ENCODE data around the gene ARHGEF7.
"Not testable (repeated sequence)": the region's sequence is repeated elsewhere in the genome, so short reads cannot be mapped to it uniquely, and the experiment has no call there.

Gene ARHGEF7

GRCh38 chr13:111171629-111172028 is 56.5 kb downstream of the ARHGEF7 start:
- DNase-seq (ENCODE audit: low spot score): no peak

GRCh38 chr13:111174377-111175114 is 59.4 kb downstream of the ARHGEF7 start:
- no peak for DNase-seq (ENCODE audit: low spot score)

GRCh38 chr13:111175372-111175771 is 60.3 kb downstream of the ARHGEF7 start:
- DNase-seq (ENCODE audit: low spot score): no peak

- DNase-seq (ENCODE audit: low spot score): no peak
Observed at GRCh38 chr13:111175935-111176334, 60.8 kb downstream of the ARHGEF7 start.

- no peak for DNase-seq (ENCODE audit: low spot score)
Observed at GRCh38 chr13:111176421-111176820, 61.3 kb downstream of the ARHGEF7 start.

- DNase-seq (ENCODE audit: low spot score): no peak
Observed at GRCh38 chr13:111177081-111177711, 62.1 kb downstream of the ARHGEF7 start.

- peak; percentile 68 for DNase-seq (ENCODE audit: low spot score)
Observed at GRCh38 chr13:111177921-111178320, 62.8 kb downstream of the ARHGEF7 start.

- no peak for DNase-seq (ENCODE audit: low spot score)
Observed at GRCh38 chr13:111178402-111178801, 63.3 kb downstream of the ARHGEF7 start.

- peak; percentile 38 for DNase-seq (ENCODE audit: low spot score)
Observed at GRCh38 chr13:111179908-111180760, 65.0 kb downstream of the ARHGEF7 start.

- DNase-seq (ENCODE audit: low spot score): no peak
Observed at GRCh38 chr13:111181977-111182376, 66.9 kb downstream of the ARHGEF7 start.

GRCh38 chr13:111183087-111183645 is 68.1 kb downstream of the ARHGEF7 start:
- DNase-seq (ENCODE audit: low spot score): no peak

- DNase-seq (ENCODE audit: low spot score): no peak
Observed at GRCh38 chr13:111183959-111184358, 68.8 kb downstream of the ARHGEF7 start.

- DNase-seq (ENCODE audit: low spot score): peak; percentile 37
Observed at GRCh38 chr13:111184458-111185401, 69.6 kb downstream of the ARHGEF7 start.

- no peak for DNase-seq (ENCODE audit: low spot score)
Observed at GRCh38 chr13:111186305-111186935, 71.3 kb downstream of the ARHGEF7 start.

GRCh38 chr13:111187960-111188541 is 72.9 kb downstream of the ARHGEF7 start:
- DNase-seq (ENCODE audit: low spot score): peak; percentile 52

GRCh38 chr13:111189064-111189505 is 74.0 kb downstream of the ARHGEF7 start:
- DNase-seq (ENCODE audit: low spot score): not testable (repeated sequence)

- DNase-seq (ENCODE audit: low spot score): not testable (repeated sequence)
Observed at GRCh38 chr13:111189516-111189915, 74.4 kb downstream of the ARHGEF7 start.

- not testable (repeated sequence) for DNase-seq (ENCODE audit: low spot score)
Observed at GRCh38 chr13:111193223-111193622, 78.1 kb downstream of the ARHGEF7 start.

- not testable (repeated sequence) for DNase-seq (ENCODE audit: low spot score)
Observed at GRCh38 chr13:111194651-111195050, 79.5 kb downstream of the ARHGEF7 start.

- DNase-seq (ENCODE audit: low spot score): not testable (repeated sequence)
Observed at GRCh38 chr13:111198732-111199378, 83.7 kb downstream of the ARHGEF7 start.
